Stimulated activated CD8-positive, alpha-beta memory T cell treated with anti-CD3 and anti-CD28 coated beads, Interleukin-7, amount 100 ng/mL, for 24 hours (primary cell): Measurements from ENCODE around the gene LRRC14B.
"Not testable (repeated sequence)": the region's sequence is repeated elsewhere in the genome, so short reads cannot be mapped to it uniquely, and the experiment has no call there.

Experiments used
- DNase-seq: peaks from one replicate; pipeline ENCODE4 v3.0.0-alpha.2; 2020; ENCODE audit warnings: low read depth

LRRC14B gene

DNA sequence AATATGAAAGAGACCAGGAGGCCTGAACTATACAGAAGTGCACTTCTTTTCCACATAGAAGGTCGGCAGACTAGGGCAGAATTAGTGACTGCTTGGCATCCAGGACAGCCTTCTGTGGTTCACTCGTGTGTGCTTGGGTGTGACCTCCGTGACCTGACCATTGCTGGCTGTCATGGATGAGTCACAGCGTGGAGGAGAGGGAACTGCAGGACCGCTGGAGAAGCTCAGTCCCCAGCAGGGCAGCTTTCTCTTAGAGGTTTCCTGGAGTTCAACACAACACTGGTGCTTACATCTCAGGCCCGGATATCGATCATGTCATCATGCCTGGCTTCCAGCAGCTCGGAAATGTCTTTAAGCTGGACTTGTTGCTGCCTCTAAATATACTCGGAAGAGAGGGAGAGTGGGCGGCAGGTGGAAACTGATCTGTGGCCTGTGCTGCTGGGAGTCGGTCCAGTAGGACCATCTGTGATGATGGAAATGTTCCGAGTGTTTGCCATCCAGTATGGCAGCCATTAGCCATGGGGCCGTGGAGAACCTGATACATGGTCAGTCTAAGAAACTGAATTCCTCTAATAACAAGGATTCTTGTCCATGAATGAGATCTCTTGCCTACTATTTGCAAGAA, 49.9 kb downstream of the LRRC14B start:
- DNase-seq = not testable (repeated sequence)

DNA sequence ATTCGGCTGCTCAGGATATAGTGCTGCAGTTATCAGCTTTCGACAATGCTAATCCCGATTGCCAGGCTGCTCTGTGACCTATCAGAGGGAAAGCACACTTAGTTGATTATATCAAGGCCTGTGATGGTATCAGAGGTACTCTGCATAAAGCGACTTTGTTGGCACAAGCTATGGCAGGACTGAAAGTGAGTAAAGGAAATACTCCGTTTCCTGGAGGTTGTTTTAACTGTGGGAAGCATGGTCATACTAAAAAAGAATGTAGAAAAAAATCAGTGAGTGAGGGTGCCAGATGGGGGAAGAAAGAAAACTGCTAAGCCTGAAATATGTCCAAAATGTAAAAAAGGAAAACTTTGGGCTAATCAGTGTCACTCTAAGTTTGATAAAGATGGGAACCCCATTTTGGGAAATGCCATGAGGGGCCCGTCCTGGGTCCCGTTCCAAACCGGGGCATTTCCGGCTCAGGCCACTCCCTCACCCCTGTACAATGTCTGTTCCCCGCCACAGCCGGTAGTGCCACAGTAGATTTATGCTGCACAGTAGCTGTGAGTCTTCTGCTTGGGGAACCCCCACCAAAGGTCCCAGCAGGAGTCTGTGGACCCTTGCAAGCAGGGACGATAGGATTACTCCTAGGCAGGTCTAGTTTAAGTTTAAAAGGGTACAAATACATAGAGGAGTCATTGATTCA, 52.5 kb downstream of the LRRC14B start:
- DNase-seq = not testable (repeated sequence)

DNA sequence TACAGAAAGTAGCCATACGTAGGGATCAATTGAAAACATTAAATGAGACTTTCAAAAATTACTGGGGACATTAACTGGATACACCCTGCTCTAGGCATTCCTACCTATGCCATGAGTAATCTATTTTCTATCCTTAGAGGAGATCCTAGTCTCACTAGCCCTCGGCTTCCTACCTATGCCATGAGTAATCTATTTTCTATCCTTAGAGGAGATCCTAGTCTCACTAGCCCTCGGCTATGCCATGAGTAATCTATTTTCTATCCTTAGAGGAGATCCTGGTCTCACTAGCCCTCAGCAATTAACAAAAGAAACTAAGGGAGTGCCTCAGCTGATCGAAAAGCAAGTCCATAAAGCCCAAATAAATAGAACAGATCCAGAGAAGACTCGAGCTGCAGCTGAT, 54.4 kb downstream of the LRRC14B start:
- DNase-seq = not testable (repeated sequence)
